ENCODE results near the gene KCNQ1OT1.

The KCNQ1OT1 gene

GRCh38 chr11:2559527-2560311 lies 140.1 kb downstream of the KCNQ1OT1 start:
- DNase-seq (ENCODE audit: low spot score) = no peak
- no peak for FAIRE-seq

GRCh38 chr11:2558861-2559526 lies 140.8 kb downstream of the KCNQ1OT1 start:
- no peak for FAIRE-seq
- DNase-seq (ENCODE audit: low spot score) = no peak

- no peak for FAIRE-seq
- DNase-seq (ENCODE audit: low spot score) = no peak
Observed at GRCh38 chr11:2558397-2558796, 141.4 kb downstream of the KCNQ1OT1 start.
